ENCODE results near the gene GJC3. TPM values are rescaled to one million over a fixed set of nuclear protein-coding genes. Genes with fewer than 3 reads are reported as not detected.
"Not testable (repeated sequence)": the region's sequence is repeated elsewhere in the genome, so short reads cannot be mapped to it uniquely, and the experiment has no call there.

Gene GJC3, protein sequence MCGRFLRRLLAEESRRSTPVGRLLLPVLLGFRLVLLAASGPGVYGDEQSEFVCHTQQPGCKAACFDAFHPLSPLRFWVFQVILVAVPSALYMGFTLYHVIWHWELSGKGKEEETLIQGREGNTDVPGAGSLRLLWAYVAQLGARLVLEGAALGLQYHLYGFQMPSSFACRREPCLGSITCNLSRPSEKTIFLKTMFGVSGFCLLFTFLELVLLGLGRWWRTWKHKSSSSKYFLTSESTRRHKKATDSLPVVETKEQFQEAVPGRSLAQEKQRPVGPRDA
- not detected for total RNA-seq

DNA sequence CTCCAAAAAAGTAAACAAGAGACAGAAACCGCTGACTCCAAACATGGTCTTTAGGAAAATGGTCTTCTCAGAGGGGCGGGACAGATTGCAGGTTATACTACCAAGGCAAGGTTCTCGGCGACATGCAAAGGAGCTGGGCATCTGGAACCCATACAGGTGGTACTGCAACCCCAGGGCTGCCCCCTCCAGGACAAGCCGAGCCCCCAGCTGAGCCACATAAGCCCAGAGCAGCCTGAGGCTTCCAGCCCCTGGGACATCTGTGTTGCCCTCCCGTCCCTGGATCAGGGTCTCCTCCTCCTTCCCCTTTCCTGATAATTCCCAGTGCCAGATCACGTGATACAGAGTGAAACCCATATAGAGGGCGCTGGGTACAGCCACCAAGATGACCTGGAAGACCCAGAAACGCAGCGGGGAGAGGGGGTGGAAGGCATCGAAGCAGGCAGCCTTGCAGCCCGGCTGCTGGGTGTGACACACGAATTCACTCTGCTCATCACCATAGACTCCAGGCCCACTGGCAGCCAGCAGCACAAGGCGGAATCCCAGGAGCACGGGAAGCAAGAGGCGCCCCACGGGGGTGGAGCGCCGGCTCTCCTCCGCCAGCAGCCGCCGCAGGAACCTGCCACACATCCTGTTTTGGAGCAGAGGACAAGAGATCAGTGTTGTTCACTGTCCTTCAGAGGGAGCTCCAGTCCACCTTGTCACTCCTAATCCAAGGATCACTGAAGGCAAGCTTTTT, at the start of gene GJC3:
Gene GJC3 (minus strand): TSS at position 627 of the 736 bp plus-strand sequence. CDS start 0 bp downstream, at position 627.
- Mint-ChIP-seq H3K27ac (no peak within 1 kb of the TSS), H3K4me3 (peak within 1 kb of the TSS; percentile 53), H3K4me1 (peaks cover 17% of the 10 kb centered on the region), H3K9me3 (ENCODE audit: low read depth) (no peaks in the 10 kb centered on the region), H3K27me3 (peaks cover 40% of the 10 kb centered on the region), H3K36me3 (no peaks in the 10 kb centered on the region)
- CTCF ChIA-PET, result interaction anchor here (0.7 to 2.6 kb wide), 10 partner anchors 10 to 124 kb away, joined by 3 to 16 read pairs (median 4); partner anchors contain the start of gene TRIM4
- ATAC-seq (peak; percentile 96), DNase-seq (peak; percentile 65)

DNA sequence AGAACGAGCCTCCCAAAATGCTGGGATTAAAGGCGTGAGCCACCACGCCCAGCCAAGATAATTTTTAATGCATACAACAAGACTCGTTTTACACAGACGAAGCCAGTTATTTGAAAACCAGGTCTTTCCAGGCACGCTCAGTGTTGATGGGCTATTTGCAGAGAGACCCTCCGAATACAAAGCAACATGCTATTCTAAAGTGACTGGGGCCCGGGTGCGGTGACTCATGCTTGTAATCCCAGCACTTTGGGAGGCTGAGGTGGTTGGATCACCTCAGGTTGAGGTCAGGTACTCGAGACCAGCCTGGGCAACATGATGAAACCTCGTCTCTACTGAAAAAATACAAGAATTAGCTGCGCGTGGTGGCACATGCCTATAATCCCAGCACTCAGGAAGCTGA, 47.2 kb upstream of the GJC3 start:
- H3K36me3 Mint-ChIP-seq, result no peaks in the 10 kb centered on the region
- H3K4me1 Mint-ChIP-seq, result no peaks in the 10 kb centered on the region
- CTCF ChIA-PET, result interaction anchor here (1.3 to 3.6 kb wide), 2 partner anchors 16 to 99 kb away, joined by 3 to 39 read pairs; no protein-coding TSS in a partner anchor
- no peak overlapping the region for H3K27ac Mint-ChIP-seq
- no peak overlapping the region for H3K4me3 Mint-ChIP-seq
- ATAC-seq (no peak), DNase-seq (no peak)
- no peaks in the 10 kb centered on the region for H3K9me3 Mint-ChIP-seq (ENCODE audit: low read depth)
- H3K27me3 Mint-ChIP-seq, result peaks cover 27% of the 10 kb centered on the region

- no peak for DNase-seq
- ATAC-seq, result no peak
- H3K36me3 Mint-ChIP-seq, result no peaks in the 10 kb centered on the region
- no peaks in the 10 kb centered on the region for H3K9me3 Mint-ChIP-seq (ENCODE audit: low read depth)
- H3K27me3 Mint-ChIP-seq, result peaks cover 29% of the 10 kb centered on the region
- H3K27ac Mint-ChIP-seq, result no peak within 1 kb of the TSS
- H3K4me3 Mint-ChIP-seq, result no peak within 1 kb of the TSS
- CTCF ChIA-PET, result interaction anchor here (0.6 to 1.3 kb wide), 2 partner anchors 100 to 1315 kb away, joined by 3 to 5 read pairs; no protein-coding TSS in a partner anchor
- H3K4me1 Mint-ChIP-seq, result no peaks in the 10 kb centered on the region
Observed at GRCh38 chr7:99975782-99976521, 46.5 kb upstream of the GJC3 start, which contains the start of gene AZGP1. AZGP1 (minus strand) TSS chr7:99976031; CDS start chr7:99976020, 11 bp downstream.

DNA sequence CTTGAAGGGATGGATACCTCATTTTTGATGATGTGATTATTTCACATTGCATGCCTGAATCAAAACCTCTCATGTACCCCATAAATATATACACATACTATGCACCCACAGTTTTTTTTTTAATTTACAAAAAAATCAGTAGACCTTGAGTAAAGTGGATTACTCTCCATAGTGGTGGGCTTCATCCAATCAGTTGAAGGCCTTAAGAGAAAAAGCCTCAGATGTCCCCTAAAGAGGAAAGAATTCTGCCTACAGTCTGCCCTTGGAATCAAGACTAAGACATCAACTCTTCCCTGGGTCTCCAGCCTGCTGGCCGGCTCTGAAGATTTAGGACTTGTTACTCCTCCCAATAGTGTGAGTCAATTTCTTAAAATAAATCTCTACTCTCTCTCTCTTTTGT, 45.3 kb upstream of the GJC3 start:
- ATAC-seq (no peak), DNase-seq (no peak)
- CTCF ChIA-PET, result no interaction called here
- Mint-ChIP-seq H3K27me3 (peaks cover 31% of the 10 kb centered on the region), H3K9me3 (ENCODE audit: low read depth) (no peaks in the 10 kb centered on the region), H3K27ac (no peak overlapping the region), H3K36me3 (no peaks in the 10 kb centered on the region), H3K4me1 (no peaks in the 10 kb centered on the region), H3K4me3 (no peak overlapping the region)

GRCh38 chr7:99973817-99974216, 44.4 kb upstream of the GJC3 start:
- peaks cover 31% of the 10 kb centered on the region for H3K27me3 Mint-ChIP-seq
- H3K36me3 Mint-ChIP-seq; H3K9me3 Mint-ChIP-seq (ENCODE audit: low read depth); CTCF ChIA-PET; H3K4me1 Mint-ChIP-seq; ATAC-seq; H3K4me3 Mint-ChIP-seq; DNase-seq; H3K27ac Mint-ChIP-seq: not testable (repeated sequence)

DNA sequence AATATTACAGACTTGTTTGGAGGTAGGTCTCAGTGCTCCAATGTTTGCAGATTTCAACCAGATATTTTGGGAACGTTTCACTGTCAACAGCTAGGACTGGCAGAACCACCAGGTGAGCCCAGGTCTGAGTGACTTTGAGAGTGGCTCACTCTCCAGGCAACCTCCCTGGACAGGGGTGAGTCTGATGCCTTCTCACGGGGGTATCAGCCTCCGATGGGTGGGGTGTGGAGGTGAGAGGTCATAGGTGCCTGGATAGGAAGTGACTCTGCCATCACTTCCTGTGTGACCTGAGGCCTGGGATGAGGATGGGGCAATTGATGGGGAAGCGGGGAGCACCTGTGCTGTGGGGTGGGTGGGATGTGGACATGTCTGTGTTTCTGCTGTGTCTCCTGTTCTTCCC, 41.8 kb upstream of the GJC3 start:
- no peaks in the 10 kb centered on the region for H3K36me3 Mint-ChIP-seq
- H3K27me3 Mint-ChIP-seq, result peaks cover 30% of the 10 kb centered on the region
- no peak overlapping the region for H3K4me3 Mint-ChIP-seq
- no peaks in the 10 kb centered on the region for H3K4me1 Mint-ChIP-seq
- DNase-seq (no peak), ATAC-seq (no peak)
- CTCF ChIA-PET, result no interaction called here
- no peak overlapping the region for H3K27ac Mint-ChIP-seq
- no peaks in the 10 kb centered on the region for H3K9me3 Mint-ChIP-seq (ENCODE audit: low read depth)

DNA sequence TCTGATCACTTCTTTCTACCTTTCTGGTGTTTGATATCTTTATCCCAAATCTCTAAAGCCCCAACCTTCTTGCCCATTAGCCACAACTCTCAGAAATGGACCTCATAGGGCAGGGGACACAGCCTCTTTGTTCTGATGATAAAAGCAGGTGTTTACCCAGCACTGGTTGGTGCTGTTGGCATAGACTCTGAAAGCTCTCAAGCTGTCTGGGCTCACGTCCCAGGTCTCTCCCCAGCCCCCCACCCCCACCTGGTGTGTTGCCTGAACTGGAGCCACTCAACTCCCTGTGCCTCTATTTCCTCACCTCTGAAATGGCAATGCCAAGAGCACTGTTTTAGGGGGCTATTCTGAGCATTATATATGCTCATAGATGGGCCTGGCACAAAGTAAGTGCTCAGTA, 40.4 kb upstream of the GJC3 start:
- H3K27ac Mint-ChIP-seq; DNase-seq; ATAC-seq; CTCF ChIA-PET; H3K36me3 Mint-ChIP-seq; H3K4me1 Mint-ChIP-seq; H3K9me3 Mint-ChIP-seq (ENCODE audit: low read depth); H3K4me3 Mint-ChIP-seq: not testable (repeated sequence)
- peaks cover 21% of the 10 kb centered on the region for H3K27me3 Mint-ChIP-seq

GRCh38 chr7:99969298-99969697, 39.9 kb upstream of the GJC3 start:
- DNase-seq (no peak), ATAC-seq (no peak)
- Mint-ChIP-seq H3K27ac (no peak overlapping the region), H3K36me3 (no peaks in the 10 kb centered on the region), H3K4me1 (no peaks in the 10 kb centered on the region), H3K27me3 (peaks cover 19% of the 10 kb centered on the region), H3K9me3 (ENCODE audit: low read depth) (no peaks in the 10 kb centered on the region), H3K4me3 (no peak overlapping the region)
- CTCF ChIA-PET, result no interaction called here

DNA sequence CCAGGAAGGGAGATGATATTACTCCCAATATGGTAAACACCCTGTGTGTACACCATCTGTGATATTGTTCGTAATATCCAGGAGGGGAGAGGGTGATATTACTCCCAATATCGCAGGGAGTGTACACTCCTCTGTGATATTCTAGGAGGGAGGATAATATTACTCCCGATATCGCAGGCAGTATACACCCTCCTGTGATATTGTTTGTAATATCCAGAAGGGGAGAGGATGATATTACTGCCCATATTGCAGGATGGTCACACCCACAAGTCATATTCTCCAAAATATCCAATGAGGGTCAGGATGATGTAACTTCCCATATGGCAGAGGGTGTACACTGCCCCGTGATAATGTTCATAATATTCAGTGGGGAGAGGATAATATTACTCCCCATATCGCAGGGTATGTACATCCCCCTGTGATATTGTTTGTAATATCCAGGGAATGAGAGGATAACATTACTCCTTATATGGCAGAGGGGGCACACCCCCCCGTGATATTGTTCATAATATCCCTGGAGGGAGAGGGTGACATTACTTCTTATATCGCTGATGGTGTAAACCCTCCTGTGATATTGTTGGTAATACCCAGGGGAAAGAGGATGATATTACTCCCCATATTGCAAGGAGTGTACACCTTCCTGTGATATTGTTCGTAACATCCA, 29.3 kb upstream of the GJC3 start:
- Mint-ChIP-seq H3K27ac (no peak overlapping the region), H3K27me3 (peaks cover 33% of the 10 kb centered on the region), H3K9me3 (ENCODE audit: low read depth) (no peaks in the 10 kb centered on the region), H3K4me3 (no peak overlapping the region), H3K36me3 (no peaks in the 10 kb centered on the region), H3K4me1 (peaks cover 6% of the 10 kb centered on the region)
- ATAC-seq (no peak), DNase-seq (no peak)
- CTCF ChIA-PET, result no interaction called here

DNA sequence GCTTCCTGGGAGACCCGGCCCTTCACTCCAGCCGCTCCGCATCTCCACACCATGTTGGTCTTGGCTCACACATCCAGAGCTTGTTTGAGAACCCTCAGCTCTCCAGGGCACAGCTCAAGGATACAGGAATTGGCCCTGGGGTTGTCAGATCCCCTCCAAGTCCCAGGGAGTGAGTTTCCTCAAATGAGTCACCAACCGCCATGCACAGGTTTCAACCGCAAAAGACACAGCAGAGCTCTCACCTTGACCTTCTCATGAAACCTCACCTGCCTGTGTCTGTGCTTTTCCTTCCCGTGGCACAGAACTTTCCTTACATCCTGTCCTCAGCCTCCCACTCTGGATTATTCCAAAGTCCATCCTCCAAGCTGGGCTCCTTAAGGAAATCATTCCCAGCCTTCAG, 25.8 kb upstream of the GJC3 start:
- CTCF ChIA-PET, result interaction anchor here (1.2 to 2.0 kb wide), 3 partner anchors 25 to 41 kb away, joined by 3 to 9 read pairs (median 4); no protein-coding TSS in a partner anchor
- Mint-ChIP-seq H3K27me3 (peaks cover 21% of the 10 kb centered on the region), H3K36me3 (no peaks in the 10 kb centered on the region), H3K9me3 (ENCODE audit: low read depth) (peaks cover 4% of the 10 kb centered on the region), H3K4me3 (no peak overlapping the region), H3K4me1 (peaks cover 6% of the 10 kb centered on the region), H3K27ac (no peak overlapping the region)
- no peak for ATAC-seq
- DNase-seq, result no peak

DNA sequence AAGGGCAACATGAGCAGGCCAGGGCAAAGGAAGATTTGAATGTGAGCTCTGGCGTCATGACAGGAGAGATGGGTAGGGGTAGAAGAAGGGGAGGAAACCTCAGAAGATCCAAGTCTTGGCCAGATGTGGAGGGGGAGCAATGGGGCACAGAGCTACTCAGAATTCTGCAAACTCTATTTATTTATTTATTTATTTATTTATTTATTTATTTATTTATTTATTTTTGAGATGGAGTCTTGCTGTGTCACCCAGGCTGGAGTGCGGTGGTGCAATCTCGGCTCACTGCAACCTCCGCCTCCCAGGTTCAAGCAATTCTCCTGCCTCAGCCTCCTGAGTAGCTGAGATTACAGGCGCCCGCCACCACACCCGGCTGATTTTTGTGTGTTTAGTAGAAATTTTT, 25.2 kb upstream of the GJC3 start:
- not testable (repeated sequence) for H3K36me3 Mint-ChIP-seq; H3K27ac Mint-ChIP-seq; H3K9me3 Mint-ChIP-seq (ENCODE audit: low read depth); ATAC-seq; H3K4me3 Mint-ChIP-seq; DNase-seq; H3K4me1 Mint-ChIP-seq
- CTCF ChIA-PET, result interaction anchor here (0.9 to 2.0 kb wide), 3 partner anchors 12 to 41 kb away, joined by 3 to 9 read pairs (median 3); no protein-coding TSS in a partner anchor
- H3K27me3 Mint-ChIP-seq, result peaks cover 22% of the 10 kb centered on the region

- Mint-ChIP-seq H3K9me3 (ENCODE audit: low read depth) (peaks cover 4% of the 10 kb centered on the region), H3K4me3 (no peak overlapping the region), H3K27me3 (peaks cover 18% of the 10 kb centered on the region), H3K27ac (no peak overlapping the region), H3K36me3 (no peaks in the 10 kb centered on the region), H3K4me1 (peaks cover 6% of the 10 kb centered on the region)
- CTCF ChIA-PET, result interaction anchor here (1.0 to 1.4 kb wide), 2 partner anchors 9 to 13 kb away, joined by 3 to 5 read pairs; no protein-coding TSS in a partner anchor
- ATAC-seq, result no peak
- DNase-seq, result no peak
Observed at GRCh38 chr7:99953649-99954048, 24.2 kb upstream of the GJC3 start.

- DNase-seq; H3K4me3 Mint-ChIP-seq; H3K36me3 Mint-ChIP-seq; H3K4me1 Mint-ChIP-seq; H3K9me3 Mint-ChIP-seq (ENCODE audit: low read depth); H3K27ac Mint-ChIP-seq; ATAC-seq: not testable (repeated sequence)
- peaks cover 17% of the 10 kb centered on the region for H3K27me3 Mint-ChIP-seq
- CTCF ChIA-PET, result interaction anchor here (0.9 kb wide), 1 partner anchor 9 kb away, joined by 3 read pairs; no protein-coding TSS in a partner anchor
Observed at GRCh38 chr7:99952649-99953048, 23.2 kb upstream of the GJC3 start.
